Lower leg skin (tissue), 4 donors: ENCODE measurements around the gene STK10. TPM values are rescaled to one million over a fixed set of nuclear protein-coding genes. Genes with fewer than 3 reads are reported as not detected.
A peak's percentile ranks its signal among the peaks of the same experiment; 100 is the strongest.

Experiments used
- DNase-seq, 2 donors: peaks; one replicate each; pipeline ENCODE4 v3.0.0-alpha.2; 2019; ENCODE audit warnings: low spot score in 2 of 2
- H3K4me3 ChIP-seq: fragments of 200-600 bp; sonication (generic); 2 replicates; pipeline ENCODE4 v1.5.1; 2017; ENCODE audit warnings: mild to moderate bottlenecking, low read depth; ENCODE audit not compliant: poor library complexity, severe bottlenecking
- POLR2A ChIP-seq, 2 donors: fragments of 450-650 bp; IDR thresholded peaks; one replicate each; pipeline ENCODE4 v1.6.1; 2016 to 2017; ENCODE audit warnings: antibody characterized with exemption in 2 of 2, mild to moderate bottlenecking in 1 of 2, moderate library complexity in 1 of 2
- WGBS, 2 donors: methylation state at CpG; one replicate each; pipeline ENCODE4 v1.1.5; 2018; 5-methylcytosine and 5-hydroxymethylcytosine counted together
- intact Hi-C: fragments of 100-400 bp; cut with DNase I; formaldehyde crosslinking; loops from one replicate; pipeline ENCODE4 v1.15.0; 2023; ENCODE audit warnings: low total_unique reads
- total RNA-seq, 4 donors: library from RNA; depleted of rRNA; stranded (reverse); fragments of >200 nt; gene quantifications; one replicate each; pipeline ENCODE4 v1.1.0, GENCODE V29; 2016
- TF ChIP-seq, protein P1 (sequence below), 3 donors: fragments of 450-650 bp; IDR thresholded peaks; one replicate each; pipeline ENCODE4 v1.5.1; 2016; ENCODE audit warnings: antibody characterized with exemption in 3 of 3, mild to moderate bottlenecking in 3 of 3, moderate library complexity in 2 of 3

The STK10 gene
- total RNA-seq, 4 donors from 2014 or later = 34.4 to 59.8 (median 40.7) TPM

GRCh38 chr5:172009536-172010270, 178.3 kb downstream of the STK10 start:
- intact Hi-C loops = no loop called here
- DNase-seq = no peak
- WGBS, 2 donors = 53 to 61% methylated on average over 5 of the region's 5 CpGs
- H3K4me3 ChIP-seq = no peak overlapping the region
- TF ChIP-seq, protein P1, sequence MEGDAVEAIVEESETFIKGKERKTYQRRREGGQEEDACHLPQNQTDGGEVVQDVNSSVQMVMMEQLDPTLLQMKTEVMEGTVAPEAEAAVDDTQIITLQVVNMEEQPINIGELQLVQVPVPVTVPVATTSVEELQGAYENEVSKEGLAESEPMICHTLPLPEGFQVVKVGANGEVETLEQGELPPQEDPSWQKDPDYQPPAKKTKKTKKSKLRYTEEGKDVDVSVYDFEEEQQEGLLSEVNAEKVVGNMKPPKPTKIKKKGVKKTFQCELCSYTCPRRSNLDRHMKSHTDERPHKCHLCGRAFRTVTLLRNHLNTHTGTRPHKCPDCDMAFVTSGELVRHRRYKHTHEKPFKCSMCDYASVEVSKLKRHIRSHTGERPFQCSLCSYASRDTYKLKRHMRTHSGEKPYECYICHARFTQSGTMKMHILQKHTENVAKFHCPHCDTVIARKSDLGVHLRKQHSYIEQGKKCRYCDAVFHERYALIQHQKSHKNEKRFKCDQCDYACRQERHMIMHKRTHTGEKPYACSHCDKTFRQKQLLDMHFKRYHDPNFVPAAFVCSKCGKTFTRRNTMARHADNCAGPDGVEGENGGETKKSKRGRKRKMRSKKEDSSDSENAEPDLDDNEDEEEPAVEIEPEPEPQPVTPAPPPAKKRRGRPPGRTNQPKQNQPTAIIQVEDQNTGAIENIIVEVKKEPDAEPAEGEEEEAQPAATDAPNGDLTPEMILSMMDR (IDR thresholded peaks at IDR 0.05) = no peak
- no peak for TF ChIP-seq POLR2A (IDR thresholded peaks at IDR 0.05)

DNA sequence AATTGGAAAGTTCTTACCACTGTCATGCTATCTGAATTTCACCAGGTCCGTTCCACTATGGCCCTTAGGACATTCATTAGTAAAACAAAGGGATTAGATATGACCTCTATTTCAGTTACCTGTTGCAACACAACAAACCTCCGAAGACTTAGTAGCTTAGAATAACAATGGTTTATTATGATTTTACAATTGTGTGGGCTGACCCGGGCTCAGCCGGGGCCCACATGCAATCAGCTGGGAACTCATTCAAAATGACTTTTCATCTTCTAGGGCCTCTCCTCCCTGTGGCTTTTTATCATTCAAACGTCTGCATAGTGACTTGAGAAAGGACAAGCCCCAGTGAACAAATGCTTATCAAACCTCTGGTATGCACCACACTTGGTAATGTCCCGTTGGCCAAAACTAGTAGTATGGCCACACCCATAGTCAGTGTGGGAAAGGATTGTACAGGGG, 179.3 kb downstream of the STK10 start:
- 55 to 56% methylated on average over 6 of the region's 6 CpGs for WGBS, 2 donors
- intact Hi-C loops = no loop called here
- TF ChIP-seq POLR2A (IDR thresholded peaks at IDR 0.05) = no peak
- TF ChIP-seq, protein P1 (IDR thresholded peaks at IDR 0.05) = no peak
- DNase-seq = no peak
- no peak overlapping the region for H3K4me3 ChIP-seq

DNA sequence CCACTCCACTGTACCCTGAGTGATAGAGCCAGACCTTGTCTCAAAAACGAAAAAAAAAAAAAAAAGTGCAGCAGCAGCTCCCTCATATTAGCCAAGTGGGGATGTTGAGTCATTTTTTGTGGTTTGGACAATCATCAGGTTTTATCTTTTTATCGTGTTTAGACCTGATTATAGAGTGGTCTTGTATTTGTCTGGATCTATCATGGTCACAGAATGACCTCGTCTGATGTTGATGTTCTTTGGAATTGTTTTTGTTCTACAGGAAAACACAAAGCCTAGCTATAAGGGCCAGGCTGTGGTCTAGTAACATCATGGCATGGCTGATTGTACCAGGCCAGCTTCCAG, 179.9 kb downstream of the STK10 start:
- WGBS, 2 donors = 44 to 45% methylated on average over 3 of the region's 3 CpGs
- DNase-seq = no peak
- intact Hi-C loops = no loop called here

DNA sequence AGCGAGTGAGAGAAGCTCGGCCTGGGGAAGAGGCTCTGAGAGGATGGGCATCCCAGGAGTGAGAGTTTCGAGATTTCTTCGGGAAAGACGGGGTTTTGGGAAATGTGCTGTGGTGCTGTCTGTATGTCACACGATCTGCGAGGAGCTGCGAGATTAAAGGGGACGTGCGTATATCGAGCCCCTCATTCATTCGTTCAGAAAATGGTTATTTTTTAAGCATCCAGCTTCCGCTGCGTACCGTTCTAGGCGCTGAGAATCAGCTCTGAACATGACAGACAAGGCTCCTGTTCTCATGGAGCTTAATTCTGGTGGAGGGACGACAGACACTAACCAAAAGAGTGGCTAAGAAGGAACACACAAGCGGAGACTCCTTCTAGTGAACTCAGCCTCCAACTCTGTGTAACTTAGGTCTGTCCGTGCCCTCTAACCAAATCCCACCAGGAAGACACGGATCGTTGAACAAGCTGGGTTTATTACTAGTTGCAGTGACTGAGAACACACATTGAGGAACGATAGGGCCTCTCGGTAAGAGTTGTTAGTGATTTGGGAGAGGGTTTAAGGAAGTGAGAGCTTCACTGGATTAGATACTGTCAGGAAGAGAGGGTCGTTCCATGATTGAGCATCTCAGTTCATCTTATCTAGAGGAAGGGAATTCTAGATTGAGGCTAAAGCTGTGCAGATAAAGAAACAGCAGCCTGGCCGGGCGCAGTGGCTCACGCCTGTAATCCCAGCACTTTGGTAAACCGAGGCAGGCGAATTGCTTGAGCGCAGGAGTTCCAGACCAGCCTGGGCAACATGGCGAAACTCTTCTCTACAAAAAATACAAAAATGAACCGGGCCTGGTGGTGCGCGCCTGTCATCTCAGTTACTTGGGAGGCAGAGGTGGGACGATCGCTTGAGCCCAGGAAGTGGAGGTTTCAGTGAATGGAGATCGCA, 180.6 kb downstream of the STK10 start:
- no peak for DNase-seq
- peak overlapping the region; percentile 85 for H3K4me3 ChIP-seq
- intact Hi-C loops = no loop called here
- 30 to 32% methylated on average over 37 of the region's 37 CpGs for WGBS, 2 donors
- TF ChIP-seq, protein P1 (IDR thresholded peaks at IDR 0.05) = no peak
- no peak for TF ChIP-seq POLR2A (IDR thresholded peaks at IDR 0.05)

More for the DNA sequence above, 179.9 kb downstream of the STK10 start:
- no peak overlapping the region for H3K4me3 ChIP-seq
- no peak for TF ChIP-seq POLR2A (IDR thresholded peaks at IDR 0.05)
- TF ChIP-seq, protein P1 (IDR thresholded peaks at IDR 0.05) = no peak

- H3K4me3 ChIP-seq = peak within 1 kb of the TSS; percentile 85
- 0% methylated on average over 37 to 42 of the region's 81 CpGs for WGBS, 2 donors
- intact Hi-C loops = no loop called here
- peak; percentile 93 to 98 for DNase-seq
- TF ChIP-seq, protein P1 (IDR thresholded peaks at IDR 0.05) = no peak
- peak in 1 of 2 donors; percentile 50 for TF ChIP-seq POLR2A (IDR thresholded peaks at IDR 0.05)
Observed at GRCh38 chr5:172006321-172007174, 181.5 kb downstream of the STK10 start, which contains the start of gene FBXW11. Gene FBXW11, minus strand, starts transcription at chr5:172006638. Its CDS starts 136 bp downstream, at chr5:172006502.
